HG03139 (cell line): ENCODE data around the gene FGL2.
"Not testable (repeated sequence)": the region's sequence is repeated elsewhere in the genome, so short reads cannot be mapped to it uniquely, and the experiment has no call there.

Experiments used
- ATAC-seq: cut with Tn5 transposase; IDR thresholded peaks from one replicate; pipeline ENCODE4 v1.9.1; 2021; ENCODE audit not compliant: unreplicated experiment

The FGL2 gene

GRCh38 chr7:77217474-77218185 lies 18.0 kb upstream of the FGL2 start:
- no peak for ATAC-seq

GRCh38 chr7:77216181-77216845 lies 16.7 kb upstream of the FGL2 start:
- no peak for ATAC-seq

GRCh38 chr7:77209479-77210139 lies 10.0 kb upstream of the FGL2 start:
- no peak for ATAC-seq

- no peak for ATAC-seq
Measured at GRCh38 chr7:77208416-77208815, 8.8 kb upstream of the FGL2 start.

- ATAC-seq: no peak
Measured at GRCh38 chr7:77205706-77206105, 6.1 kb upstream of the FGL2 start.

GRCh38 chr7:77202481-77202976 lies 2.9 kb upstream of the FGL2 start:
- peak; percentile 92 for ATAC-seq

- no peak for ATAC-seq
Measured at GRCh38 chr7:77200542-77200941, 923 bp upstream of the FGL2 start.

- no peak for ATAC-seq
Measured at GRCh38 chr7:77197141-77197540, 2.5 kb downstream of the FGL2 start.

GRCh38 chr7:77188731-77189437 lies 10.7 kb downstream of the FGL2 start:
- ATAC-seq: no peak

- ATAC-seq: no peak
Measured at GRCh38 chr7:77185866-77186265, 13.8 kb downstream of the FGL2 start.

- ATAC-seq: no peak
Measured at GRCh38 chr7:77184990-77185389, 14.6 kb downstream of the FGL2 start.

- no peak for ATAC-seq
Measured at GRCh38 chr7:77184463-77184862, 15.2 kb downstream of the FGL2 start.

GRCh38 chr7:77182261-77182660 lies 17.4 kb downstream of the FGL2 start:
- ATAC-seq: no peak

GRCh38 chr7:77181734-77182133 lies 17.9 kb downstream of the FGL2 start:
- ATAC-seq: no peak

- no peak for ATAC-seq
Measured at GRCh38 chr7:77181015-77181595, 18.5 kb downstream of the FGL2 start.

- ATAC-seq: not testable (repeated sequence)
Measured at GRCh38 chr7:77178024-77178423, 21.6 kb downstream of the FGL2 start.

- not testable (repeated sequence) for ATAC-seq
Measured at GRCh38 chr7:77177321-77177904, 22.2 kb downstream of the FGL2 start.

- ATAC-seq: not testable (repeated sequence)
Measured at GRCh38 chr7:77175274-77175800, 24.3 kb downstream of the FGL2 start.

- ATAC-seq: not testable (repeated sequence)
Measured at GRCh38 chr7:77174418-77174817, 25.2 kb downstream of the FGL2 start.

- ATAC-seq: not testable (repeated sequence)
Measured at GRCh38 chr7:77172437-77173172, 27.0 kb downstream of the FGL2 start.
